Cerebellar nuclear complex (tissue), 1 donor: ENCODE measurements around the gene PRKCZ.

Source experiments
- DNase-seq, 2 experiments: peaks; one replicate each; lab custom pipeline; 2025; lab: John Stamatoyannopoulos, UW

The PRKCZ gene

GRCh38 chr1:2024887-2025286 is 25.3 kb upstream of the PRKCZ start:
- no peak for DNase-seq

- DNase-seq, result no peak
Measured at GRCh38 chr1:2025491-2025981, 24.7 kb upstream of the PRKCZ start.

DNA sequence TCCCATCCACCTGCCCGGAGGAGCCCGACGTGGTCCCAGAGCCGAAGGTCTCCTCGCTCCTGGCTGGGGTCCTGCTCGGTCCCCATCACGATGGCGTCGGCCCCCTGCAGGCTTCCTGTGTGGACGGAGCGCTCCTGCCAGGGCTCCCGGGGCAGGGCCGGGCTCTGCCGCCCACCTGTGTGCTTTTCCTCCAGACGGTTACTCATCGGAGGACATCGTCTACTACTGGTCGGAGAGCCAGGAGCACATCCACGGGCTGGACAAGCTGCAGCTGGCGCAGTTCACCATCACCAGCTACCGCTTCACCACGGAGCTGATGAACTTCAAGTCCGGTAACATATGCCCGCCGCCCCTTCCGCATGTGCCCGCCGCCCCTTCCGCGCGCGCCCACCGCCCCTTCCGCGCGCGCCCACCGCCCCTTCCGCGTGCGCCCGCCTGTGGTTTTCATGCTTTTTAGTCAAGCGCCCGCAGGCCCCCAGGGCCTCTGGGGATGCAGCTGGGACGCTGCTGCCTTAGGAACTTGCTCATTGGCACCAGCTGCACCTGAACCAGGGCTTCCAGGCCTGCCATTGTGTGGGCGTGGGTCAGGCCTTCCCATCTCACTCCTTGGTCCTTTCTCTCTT is 22.1 kb upstream of the PRKCZ start:
- no peak for DNase-seq

GRCh38 chr1:2028870-2029560 is 21.2 kb upstream of the PRKCZ start:
- no peak for DNase-seq

GRCh38 chr1:2029561-2029960 is 20.6 kb upstream of the PRKCZ start:
- no peak for DNase-seq

DNA sequence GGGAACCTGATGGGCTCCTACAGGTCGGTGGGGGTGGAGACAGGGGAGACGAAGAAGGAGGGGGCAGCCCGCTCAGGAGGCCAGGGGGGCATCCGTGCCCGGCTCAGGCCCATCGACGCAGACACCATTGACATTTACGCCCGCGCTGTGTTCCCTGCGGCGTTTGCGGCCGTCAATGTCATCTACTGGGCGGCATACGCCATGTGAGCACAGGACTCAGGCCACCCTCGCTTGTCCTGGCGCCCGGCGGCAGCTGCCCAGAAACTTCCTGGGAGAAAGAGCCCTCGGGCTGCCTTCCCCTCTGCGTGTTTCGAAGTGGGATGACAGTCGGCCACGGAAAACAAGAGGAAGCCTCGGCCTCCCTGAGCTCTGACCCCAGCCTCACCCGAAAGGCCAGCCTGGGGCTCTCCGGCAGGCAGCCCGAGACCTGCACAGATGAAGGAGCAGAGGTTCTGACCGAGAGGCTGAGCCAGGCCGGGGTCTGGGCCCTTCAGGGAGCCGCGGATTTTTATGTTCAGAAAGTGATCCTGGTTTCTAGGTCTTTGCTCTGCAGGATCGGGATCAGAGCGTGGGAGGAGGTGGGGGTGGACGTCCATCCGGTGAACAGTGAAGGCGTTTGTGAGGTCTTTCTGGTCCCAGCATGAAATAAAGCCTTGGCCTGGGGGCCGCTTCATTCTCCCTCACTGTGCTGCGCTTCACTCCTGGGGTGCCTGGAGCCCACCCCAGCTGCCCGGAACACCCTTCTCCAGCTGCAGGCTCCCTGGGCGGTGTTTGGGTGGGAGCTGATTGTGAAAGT is 19.9 kb upstream of the PRKCZ start:
- no peak for DNase-seq

GRCh38 chr1:2031546-2032540 is 18.4 kb upstream of the PRKCZ start:
- peak; percentile 75 to 84 for DNase-seq

- no peak for DNase-seq
Measured at GRCh38 chr1:2032737-2033136, 17.5 kb upstream of the PRKCZ start.

DNA sequence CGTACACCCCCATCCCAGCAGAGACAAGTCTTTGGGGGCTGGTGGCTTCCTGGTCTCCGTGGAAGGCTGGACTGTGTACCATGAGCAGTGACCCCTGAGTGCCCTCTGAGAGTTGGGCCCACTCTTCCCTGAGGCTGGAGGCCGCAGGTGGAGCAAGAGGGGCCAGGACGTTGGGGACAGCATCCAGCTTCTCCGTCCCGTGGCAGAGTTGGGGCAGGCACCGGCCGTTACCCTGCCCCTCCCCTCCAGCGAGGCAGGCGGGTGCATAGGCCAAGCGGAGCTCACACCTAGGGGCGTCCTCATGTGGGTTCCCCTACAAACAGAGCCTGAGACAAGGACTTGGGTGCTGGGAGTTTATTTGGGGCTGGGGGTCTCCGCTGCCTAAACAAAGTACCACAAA is 17.0 kb upstream of the PRKCZ start:
- DNase-seq, result no peak

DNA sequence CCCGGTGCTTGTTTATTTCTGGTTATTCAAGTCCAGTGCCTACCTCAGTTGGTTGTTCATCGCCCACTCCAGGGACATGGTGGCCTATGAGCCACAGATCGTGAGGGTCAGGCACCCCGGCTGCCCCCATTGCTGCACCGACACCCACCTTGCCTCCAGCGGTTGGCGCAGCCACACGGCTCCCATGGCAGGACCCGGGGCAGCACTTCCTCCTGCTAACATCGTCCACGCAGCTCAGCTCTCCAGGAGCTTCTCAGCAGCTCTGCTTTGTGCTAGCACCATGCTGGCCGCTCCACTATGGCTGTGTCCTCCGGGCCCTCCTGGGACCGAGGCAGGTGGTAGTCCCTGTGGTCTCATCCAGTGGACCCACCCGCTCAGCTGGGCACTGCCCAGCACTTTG is 13.9 kb upstream of the PRKCZ start:
- no peak for DNase-seq

DNA sequence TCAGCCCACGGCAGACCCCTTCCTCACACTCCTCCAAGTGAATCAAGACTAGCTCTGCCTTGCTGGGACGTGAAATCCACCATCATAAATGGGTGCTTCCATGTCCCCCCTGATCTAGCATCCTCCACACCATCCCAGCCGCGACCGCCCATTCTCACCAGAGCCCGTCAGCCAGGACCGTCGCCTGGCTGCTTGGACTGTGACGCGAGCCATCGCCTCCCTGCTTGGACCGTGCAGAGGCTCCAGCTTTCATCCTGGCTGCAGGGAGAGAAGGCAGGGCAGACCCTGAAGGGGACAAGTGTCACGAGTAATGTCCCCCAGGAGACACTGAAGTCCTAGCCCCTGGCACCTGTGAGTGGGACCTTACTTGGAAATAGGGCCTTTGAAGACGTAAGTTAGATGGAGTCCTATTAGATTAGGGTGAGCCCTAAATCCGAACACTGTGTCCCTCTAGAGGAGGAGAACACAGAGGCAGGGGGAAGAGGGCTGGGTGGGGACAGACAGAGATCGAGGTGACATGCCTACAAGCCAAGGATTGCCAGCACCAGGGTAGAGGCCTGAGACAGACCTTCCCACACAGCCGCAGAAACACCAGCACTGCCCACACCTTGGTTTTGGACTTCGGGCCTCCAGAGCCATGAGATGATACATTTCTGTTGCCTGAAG is 12.8 kb upstream of the PRKCZ start:
- DNase-seq, result no peak

GRCh38 chr1:2038229-2038628 is 12.0 kb upstream of the PRKCZ start:
- DNase-seq, result no peak

DNA sequence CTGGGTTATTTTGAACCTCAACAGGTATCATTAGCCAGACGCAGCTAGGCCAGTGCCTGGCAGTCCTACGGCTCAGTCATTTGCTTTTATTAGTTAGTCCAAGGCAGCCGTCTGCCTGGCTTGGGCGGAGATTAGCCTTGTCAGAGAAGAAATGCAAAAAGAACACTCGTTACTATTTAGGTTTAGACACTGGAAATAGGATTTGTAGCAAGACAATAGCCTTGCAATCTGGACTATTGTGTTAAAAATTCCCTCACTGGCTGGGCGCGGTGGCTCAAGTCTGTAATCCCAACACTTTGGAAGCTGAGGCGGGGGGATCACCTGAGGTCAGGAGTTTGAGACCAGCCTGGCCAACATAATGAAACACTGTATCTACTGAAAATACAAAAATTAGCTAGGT is 11.0 kb upstream of the PRKCZ start:
- DNase-seq, result no peak

DNA sequence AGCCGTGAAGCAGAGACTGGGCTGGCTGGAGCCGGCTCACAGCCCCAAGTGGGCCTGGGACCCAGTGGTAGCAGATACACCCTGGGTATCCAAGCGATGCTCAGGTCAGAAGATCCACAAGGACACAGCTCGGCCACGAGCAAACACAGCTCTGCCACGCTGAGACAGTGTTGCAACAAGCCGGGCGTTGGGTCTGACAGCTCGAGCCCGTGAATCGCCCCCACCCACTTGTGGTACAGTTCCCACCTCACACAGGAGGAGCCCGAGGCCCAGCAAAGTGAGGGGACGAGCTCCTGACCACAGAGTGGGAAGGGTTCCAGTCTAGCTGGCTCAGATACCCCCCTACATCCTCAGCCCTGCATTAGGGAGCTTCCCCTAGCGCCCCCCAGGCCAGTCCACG is 8.9 kb upstream of the PRKCZ start:
- no peak for DNase-seq

- DNase-seq, result no peak
Measured at GRCh38 chr1:2041887-2042286, 8.3 kb upstream of the PRKCZ start.

GRCh38 chr1:2042830-2043773 is 7.1 kb upstream of the PRKCZ start:
- DNase-seq, result no peak

GRCh38 chr1:2043886-2044285 is 6.3 kb upstream of the PRKCZ start:
- DNase-seq, result no peak

DNA sequence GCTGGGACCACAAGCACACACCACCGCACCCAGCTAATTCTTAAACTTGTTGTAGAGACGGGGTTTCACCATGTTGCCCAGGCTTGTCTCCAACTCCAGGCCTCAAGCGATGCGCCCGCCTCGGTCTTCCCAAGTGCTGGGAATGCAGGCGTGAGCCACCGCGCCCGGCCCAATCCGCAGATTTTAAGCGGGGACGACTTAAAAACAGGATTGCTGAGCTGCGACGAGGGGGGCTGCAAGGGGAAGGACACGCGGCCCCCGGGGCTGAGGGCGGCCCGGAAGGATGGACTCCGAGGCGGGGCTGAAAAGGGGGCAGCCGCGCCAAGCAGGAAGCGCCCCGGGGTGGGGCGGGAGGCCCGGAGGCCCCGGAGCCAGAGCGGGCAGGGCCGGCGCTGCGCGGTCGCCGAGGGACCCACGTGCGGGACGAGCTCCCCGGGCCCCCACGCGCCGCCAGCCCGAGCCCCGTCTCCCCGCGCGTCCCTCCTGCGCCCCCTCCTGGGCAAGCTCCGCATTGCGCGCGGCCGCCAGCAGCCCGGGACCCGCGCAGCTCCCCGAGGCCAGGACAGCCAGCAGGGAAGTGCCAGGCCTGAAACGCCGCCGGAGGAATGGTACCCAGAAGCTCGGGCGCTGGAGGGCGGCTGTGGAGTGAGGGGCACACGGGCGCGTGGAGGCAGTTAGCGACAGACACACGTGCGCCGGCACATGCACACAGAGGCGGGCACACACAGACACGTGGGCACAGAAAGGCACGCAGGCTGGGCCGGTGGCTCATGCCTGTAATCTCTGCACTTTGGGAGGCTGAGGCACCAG is 5.5 kb upstream of the PRKCZ start:
- no peak for DNase-seq

- no peak for DNase-seq
Measured at GRCh38 chr1:2045468-2046173, 4.6 kb upstream of the PRKCZ start.
